HG03439 (cell line): ENCODE data around the gene PRRC2B.
"Not testable (repeated sequence)": the region's sequence is repeated elsewhere in the genome, so short reads cannot be mapped to it uniquely, and the experiment has no call there.

Experiments
- ATAC-seq: cut with Tn5 transposase; IDR thresholded peaks from one replicate; pipeline ENCODE4 v1.9.1; 2021; ENCODE audit warnings: mild to moderate bottlenecking, moderate library complexity; ENCODE audit not compliant: unreplicated experiment

PRRC2B gene

GRCh38 chr9:131385296-131385695 lies 8.6 kb upstream of the PRRC2B start:
- ATAC-seq, result no peak

DNA sequence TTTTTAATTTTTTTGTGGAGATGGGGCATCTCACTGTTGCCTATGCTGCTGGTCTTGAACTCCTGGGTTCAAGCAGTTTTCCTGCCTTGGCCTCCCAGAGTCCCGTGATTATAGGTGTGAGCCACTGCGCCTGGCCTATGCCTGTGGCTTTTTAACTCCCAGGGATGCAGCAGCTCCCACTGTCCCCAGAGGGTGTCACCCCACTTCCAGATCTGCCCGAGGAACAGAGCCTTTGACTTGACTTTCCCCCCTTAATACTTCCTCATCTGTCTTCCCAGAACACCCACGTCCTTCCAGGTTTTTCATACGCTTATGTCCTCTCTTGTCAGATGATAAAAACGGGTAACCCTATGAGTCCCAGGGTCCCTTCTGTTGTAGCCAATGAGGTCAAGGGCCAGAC lies 7.6 kb upstream of the PRRC2B start:
- no peak for ATAC-seq

DNA sequence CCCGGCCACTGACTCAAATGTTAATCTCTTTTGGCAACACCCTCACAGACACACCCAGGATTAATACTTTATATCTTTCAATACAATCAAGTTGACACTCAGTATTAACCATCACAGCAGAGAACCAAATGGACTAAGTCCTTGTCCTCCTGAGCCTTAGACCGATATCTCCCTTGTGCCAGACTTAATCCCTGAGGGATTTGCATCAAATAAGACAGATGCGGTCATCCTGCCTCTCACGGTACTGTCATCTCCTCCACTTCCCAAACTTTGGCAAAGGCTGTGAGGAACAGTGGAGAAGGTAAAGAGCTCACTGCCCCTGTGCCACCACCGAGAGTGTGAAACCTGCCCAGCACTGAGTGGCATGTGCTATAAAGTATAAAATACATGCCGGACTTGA lies 6.5 kb upstream of the PRRC2B start:
- ATAC-seq, result no peak

GRCh38 chr9:131391020-131391419 lies 2.9 kb upstream of the PRRC2B start:
- no peak for ATAC-seq

DNA sequence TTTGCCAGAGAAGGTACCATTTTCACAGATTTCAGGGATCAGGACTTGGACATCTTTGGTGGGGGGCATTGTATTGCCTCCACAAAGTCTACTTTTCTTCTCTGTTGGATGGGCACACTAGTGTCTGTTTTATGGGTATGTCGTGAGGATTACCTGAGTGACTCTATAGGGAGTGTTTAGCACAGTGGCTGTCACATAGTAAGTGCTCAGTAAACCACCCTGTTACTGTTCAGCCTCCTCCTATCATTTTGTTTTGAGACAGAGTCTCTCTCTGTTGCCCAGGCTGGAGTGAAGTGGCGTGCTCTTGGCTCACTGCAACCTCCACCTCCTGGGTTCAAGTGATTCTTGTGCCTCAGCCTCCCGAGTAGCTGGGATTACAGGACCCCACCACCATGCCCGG lies 2.4 kb upstream of the PRRC2B start:
- no peak for ATAC-seq

- peak; percentile 34 for ATAC-seq
Measured at GRCh38 chr9:131394464-131395156, 724 bp downstream of the PRRC2B start.

GRCh38 chr9:131395157-131396098 lies 1.5 kb downstream of the PRRC2B start:
- ATAC-seq, result no peak

DNA sequence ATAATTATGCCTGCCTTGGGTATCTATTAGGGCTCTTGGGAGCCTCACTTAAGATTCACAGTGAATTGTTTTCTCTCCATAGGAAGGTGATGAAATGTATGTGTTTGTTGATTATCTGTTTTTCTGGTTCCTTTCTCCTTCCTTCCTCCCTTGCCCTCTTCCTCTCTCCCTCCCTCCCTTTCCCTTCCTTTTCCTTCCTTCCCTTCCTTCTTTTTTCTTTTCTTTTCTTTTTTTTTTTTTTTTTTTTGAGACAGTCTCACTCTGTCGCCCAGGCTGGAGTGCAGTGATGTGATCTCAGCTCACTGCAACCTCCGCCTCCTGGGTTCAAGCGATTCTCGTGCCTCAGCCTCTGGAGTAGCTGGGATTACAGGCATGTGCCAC lies 2.2 kb downstream of the PRRC2B start:
- not testable (repeated sequence) for ATAC-seq

- ATAC-seq, result no peak
Measured at GRCh38 chr9:131396626-131397025, 2.7 kb downstream of the PRRC2B start.

DNA sequence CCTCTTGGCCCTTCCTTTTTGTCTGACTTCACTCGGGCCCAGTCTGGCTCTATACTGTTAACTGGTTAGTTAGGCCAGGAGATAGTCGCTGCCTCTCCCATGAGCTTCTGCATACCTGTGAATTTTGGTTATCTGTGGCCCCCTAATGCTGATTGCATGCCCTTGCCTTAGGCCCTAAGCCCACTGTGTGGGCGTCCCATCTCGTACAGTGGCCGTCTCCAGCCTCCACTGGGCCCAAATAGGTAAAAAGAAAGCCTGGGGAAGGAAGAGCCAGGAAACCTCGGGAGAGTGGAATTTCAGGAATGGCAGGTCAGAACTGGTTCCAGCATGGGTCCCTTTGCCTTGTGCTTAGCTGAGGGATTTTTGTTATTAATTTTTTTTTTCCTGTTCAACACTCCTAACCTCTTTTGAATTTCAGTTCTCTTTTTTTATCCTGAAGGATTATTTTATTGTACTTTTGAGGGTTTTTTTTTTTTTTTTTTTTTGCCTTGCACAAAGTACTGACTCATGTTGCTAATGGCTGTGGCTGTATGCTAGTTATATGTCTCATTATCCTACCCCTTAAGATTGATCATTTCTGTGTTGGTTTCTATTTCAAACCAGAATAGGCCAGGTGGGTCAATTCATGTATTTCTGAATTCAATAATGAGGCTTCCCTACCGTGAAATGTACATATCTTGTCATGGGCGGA lies 3.4 kb downstream of the PRRC2B start:
- ATAC-seq, result no peak

DNA sequence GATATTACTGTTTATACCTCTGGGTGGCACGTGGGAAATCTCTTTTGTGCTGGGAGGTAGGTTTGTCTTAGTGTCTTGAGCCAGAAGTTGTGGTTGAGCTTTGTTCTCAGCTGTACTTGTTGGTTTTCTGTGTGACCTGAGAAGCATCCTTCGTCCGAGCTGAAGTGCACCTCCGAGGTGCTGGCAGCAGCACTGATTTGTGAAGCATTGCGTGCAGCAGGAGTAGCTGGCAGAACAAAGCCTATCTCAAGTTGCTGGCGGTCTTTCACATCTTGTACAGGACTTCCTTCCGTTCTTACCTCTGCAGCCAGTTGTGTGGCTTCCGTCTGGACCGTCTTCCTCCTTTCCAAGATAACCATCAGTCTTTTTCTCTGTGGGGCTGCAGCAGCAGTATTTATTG lies 4.3 kb downstream of the PRRC2B start:
- no peak for ATAC-seq

- ATAC-seq, result no peak
Measured at GRCh38 chr9:131399972-131400371, 6.1 kb downstream of the PRRC2B start.

GRCh38 chr9:131400627-131401026 lies 6.7 kb downstream of the PRRC2B start:
- ATAC-seq, result no peak

- ATAC-seq, result no peak
Measured at GRCh38 chr9:131402073-131402472, 8.2 kb downstream of the PRRC2B start.

- ATAC-seq, result no peak
Measured at GRCh38 chr9:131402738-131403492, 9.0 kb downstream of the PRRC2B start.

- ATAC-seq, result no peak
Measured at GRCh38 chr9:131403493-131403773, 9.5 kb downstream of the PRRC2B start.

- no peak for ATAC-seq
Measured at GRCh38 chr9:131404581-131404980, 10.7 kb downstream of the PRRC2B start.

DNA sequence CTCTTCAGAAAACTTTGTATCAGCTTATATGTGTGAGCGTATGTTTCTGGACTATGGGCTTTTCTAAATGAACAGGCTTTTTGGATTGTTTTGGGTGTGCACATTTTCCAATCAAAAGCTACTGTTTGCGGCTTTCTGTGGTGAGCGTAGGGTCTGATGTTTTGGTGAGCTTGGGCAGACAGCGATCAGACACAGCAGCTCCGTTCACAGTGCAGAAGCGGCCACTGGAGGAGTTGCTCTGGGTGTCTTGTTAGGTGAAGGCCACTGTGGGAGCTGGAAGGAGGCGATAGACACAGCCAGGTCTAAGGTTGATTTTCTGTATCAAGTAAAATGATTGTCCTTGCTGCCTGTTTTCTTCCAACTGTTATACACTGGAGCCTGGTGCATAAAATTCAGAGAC lies 11.1 kb downstream of the PRRC2B start:
- no peak for ATAC-seq

GRCh38 chr9:131405428-131405827 lies 11.5 kb downstream of the PRRC2B start:
- ATAC-seq, result no peak

DNA sequence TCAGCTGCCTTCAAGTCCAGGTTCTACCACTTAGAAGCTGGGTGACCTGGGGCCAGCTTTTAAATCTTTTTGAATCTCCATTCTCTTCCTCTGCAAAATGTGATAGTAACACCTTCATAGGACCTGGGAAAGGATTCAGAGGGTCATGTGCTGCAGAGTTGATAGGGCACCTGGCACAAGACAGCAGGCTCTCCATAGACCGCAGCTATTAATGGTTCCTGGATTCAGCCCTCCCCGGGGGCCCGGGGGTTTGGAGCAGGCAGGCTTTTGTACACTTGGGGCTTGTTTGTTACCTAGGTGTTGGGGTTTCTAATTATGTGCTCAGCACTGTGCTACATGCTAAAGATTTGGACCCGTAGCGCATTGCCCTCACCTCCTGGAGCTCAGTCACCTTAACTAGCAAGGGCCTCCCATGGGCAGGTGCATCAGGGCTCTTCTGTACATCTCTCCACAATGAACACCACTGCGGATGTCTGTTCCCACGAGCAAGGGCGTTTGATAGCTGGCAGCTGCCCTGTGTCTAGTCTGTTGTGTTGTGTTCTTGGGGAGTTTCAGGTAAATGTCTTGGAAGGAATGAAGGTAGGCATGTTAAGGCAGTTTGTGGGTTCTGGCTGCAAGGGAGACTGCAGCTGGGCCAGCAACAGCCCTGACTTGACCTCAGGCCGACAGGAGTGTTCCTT lies 12.1 kb downstream of the PRRC2B start:
- ATAC-seq, result no peak
